Measurements from ENCODE around the gene TEDDM1.
"Not testable (repeated sequence)": the region's sequence is repeated elsewhere in the genome, so short reads cannot be mapped to it uniquely, and the experiment has no call there.

Gene TEDDM1, protein sequence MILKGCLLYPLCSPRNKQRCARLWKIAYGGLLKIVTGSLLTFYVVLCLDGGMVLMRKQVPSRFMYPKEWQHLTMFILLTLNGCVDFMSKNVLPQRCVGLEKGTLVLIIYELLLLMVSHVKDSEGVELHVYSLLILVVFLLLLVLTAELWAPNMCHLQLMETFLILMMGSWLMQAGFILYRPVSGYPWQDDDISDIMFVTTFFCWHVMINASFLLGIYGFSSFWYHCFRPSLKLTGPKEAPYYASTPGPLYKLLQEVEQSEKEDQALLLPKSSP

DNA sequence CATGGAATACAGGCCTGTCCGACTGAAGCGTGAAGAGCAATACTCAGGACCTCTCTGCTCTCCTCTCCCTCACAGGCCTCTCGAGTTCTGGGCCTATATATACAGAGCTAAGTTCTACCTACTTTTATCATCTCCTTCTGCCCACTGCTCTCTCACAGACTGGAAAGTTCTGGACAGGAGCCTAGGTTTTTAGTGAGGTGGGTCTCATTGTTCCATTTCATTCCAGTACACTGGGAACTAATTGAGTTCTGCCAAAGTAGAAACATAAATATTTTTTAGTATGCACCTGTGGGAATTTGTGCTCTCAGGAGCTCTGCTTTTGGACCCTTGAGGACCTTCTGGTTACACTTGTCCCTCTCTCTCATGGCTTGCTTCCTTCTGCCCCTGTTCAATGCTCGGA is at the start of gene TEDDM1:
TSS of gene TEDDM1 (minus strand) at position 101 of the 400 bp plus-strand sequence. CDS start 182 bp downstream, outside the sequence.
- no peak for DNase-seq

GRCh38 chr1:182450087-182450486 is 49.6 kb upstream of the TEDDM1 start, which contains the start of gene RGSL1:
Gene RGSL1, plus strand, starts transcription at chr1:182450146. Its CDS starts 20 bp downstream, at chr1:182450166.
- DNase-seq: no peak

- DNase-seq: no peak
Measured at GRCh38 chr1:182447660-182448059, 47.2 kb upstream of the TEDDM1 start.

DNA sequence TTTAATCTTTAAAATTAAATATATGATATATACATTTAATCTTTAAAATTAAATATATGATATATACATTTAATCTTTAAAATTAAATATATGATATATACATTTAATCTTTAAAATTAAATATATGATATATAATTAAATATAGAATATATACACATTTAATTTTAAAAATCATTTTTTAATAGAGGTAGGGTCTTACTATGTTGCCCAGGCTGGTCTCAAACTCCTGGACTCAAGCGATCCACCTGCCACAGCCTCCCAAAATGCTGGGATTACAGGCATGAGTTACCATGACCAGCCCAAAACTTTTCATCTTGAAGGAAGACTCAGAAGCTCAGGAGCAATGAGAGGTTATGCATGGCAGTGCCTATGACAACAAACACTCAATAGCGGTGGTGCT is 46.7 kb upstream of the TEDDM1 start:
- DNase-seq: not testable (repeated sequence)

DNA sequence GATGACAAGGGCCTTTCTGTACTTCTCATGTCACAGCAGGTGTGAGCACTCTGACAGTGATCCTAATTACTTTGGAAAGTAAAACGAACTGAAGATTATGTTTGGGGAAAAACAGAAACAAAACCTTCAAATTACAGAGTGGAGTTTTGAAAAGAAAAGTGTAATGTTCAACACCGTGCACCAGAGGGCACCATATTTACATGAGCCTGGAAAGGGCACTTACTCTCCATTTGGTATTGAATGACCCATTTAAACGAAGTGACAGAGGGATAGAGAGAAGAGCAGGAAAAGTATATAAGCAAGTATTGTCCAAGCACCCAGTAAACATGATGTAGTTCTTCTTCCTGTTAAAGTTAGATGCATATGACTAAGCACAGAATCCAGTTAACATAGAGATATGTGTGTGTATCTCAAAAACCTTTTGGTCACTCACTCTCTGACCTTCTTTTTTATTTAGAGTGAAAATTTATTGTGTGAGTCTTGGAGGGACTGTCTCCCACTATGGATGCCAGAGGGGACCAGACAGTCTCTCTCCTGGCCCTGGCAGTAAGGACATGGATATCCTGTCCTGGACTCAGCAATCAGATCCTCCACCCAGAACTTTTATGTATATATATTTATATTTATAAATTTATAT is 45.7 kb upstream of the TEDDM1 start:
- DNase-seq: peak in 2 of 6 experiments; percentile 3 to 9

- no peak for DNase-seq
Measured at GRCh38 chr1:182444497-182444896, 44.0 kb upstream of the TEDDM1 start.

- DNase-seq: no peak
Measured at GRCh38 chr1:182442333-182442732, 41.9 kb upstream of the TEDDM1 start.

DNA sequence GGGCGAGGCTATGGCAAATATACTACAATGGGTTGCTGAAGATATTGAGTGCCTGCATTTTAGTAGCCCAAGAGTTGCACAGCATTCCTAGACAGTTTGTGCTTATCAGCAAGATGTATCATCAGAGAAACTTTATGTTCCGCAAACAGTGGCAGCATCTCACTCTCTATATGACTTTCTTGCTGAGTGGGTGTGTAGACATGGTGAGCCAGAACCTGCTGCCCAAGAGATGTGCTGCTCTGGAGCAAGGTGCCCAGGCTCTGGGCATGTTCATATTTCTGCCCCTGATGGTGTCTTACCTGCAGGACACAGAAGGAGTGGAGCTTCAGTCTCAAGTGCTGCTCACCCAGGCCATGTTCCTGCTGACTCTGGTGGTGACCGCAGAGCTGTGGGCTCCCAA is 41.3 kb upstream of the TEDDM1 start:
- no peak for DNase-seq

DNA sequence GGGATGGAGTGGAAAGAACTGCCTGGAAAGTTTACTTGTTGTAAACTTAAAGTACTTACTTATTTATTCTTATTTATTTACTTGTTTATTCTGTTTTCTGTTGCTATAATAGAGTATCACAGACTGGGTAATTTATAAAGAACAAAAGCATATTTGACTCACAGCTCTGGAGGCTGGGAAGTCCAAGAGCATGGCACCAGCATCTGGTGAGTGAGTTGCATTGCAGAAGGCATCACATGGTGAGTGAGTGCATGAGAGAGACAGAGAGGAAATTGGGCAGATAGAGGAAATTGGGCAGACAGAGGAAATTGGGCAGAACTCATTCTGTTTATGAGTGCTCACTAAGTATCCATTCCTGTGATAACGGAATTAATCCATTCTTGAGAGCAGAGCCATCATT is 37.9 kb upstream of the TEDDM1 start:
- no peak for DNase-seq

DNA sequence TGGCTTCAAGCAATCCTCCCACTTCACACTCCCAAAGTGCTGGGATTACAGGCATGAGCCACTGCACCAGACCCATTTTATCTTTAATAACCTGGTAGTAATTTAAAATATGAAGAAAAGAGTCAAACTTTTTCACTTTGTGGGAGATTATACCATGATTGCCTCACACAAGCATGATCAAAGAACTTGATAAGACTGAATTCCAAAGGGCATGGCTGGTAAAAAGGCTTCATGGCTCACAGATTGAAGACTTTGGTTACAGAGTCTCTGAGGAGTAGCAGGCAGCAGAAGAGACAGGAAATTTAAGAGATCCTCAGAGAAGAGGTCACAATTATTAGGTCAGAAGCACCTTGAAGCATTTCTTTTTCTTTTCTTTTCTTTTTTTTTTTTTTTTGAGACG is 33.1 kb upstream of the TEDDM1 start:
- no peak for DNase-seq

DNA sequence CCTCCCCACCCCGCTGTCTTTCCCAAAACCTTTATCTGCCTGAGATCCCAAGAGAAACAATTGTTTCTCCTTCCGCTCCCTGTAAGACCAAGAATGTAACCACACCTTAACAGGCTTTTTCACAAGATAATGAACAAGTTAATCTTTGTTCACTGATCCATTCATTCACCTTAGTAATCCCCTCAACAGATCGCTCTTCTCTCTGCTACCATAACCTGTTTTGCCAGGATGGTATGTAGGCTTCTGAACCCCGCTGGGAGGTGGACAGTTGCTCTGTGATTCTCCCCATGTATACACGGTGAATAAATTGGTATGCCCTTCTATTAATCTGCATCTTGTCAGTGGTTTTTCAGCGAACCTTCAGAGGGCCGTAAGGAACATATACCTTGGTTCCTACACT is 30.8 kb upstream of the TEDDM1 start:
- no peak for DNase-seq

GRCh38 chr1:182430263-182431068 is 30.0 kb upstream of the TEDDM1 start:
- peak in 3 of 6 experiments; percentile 1 to 41 (median 9) for DNase-seq

GRCh38 chr1:182428043-182428442 is 27.6 kb upstream of the TEDDM1 start:
- DNase-seq: no peak

DNA sequence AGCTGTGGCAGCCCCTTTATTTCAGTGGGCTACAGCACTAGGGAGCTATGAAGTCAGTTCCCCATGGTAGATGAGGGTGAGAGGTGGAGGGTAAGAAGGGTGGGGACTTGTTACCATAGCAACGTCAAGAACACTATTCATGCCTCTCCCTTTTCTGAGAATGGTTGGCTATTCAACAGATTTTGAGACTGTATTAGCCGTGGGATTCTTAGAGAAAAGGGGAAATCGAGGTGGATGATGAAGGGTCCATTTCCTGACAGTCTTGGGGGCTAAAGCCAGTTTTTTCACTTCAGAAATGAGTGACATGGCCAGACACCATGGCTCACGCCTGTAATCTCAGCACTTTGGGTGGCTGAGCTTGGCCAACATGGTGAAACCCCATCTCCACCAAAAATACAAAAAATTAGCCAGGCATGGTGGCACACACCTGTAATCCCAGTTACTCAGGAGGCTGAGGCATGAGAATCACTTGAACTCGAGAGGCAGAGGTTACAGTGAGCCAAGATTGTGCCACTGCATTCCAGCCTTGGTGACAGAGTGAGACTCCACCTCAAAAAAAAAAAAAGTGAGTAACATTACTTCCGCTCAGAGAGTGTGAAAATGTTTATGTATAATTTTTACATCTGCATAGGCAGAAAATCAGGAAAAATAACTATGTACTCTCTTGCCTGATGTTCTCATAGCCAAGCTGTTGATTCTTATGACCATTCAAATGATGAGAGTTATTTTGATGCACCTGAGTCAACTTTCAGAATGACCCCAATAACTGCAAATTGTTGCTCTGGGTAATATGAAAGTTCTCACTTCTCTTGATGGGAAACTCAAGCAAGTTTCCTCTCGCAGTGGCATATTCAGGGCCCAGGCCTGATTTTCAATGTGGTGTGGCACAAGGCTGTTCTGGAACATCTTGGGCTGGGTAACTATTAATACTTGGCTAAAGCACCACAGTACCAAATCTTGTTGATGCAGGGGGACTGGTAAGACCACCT is 26.3 kb upstream of the TEDDM1 start:
- no peak for DNase-seq

DNA sequence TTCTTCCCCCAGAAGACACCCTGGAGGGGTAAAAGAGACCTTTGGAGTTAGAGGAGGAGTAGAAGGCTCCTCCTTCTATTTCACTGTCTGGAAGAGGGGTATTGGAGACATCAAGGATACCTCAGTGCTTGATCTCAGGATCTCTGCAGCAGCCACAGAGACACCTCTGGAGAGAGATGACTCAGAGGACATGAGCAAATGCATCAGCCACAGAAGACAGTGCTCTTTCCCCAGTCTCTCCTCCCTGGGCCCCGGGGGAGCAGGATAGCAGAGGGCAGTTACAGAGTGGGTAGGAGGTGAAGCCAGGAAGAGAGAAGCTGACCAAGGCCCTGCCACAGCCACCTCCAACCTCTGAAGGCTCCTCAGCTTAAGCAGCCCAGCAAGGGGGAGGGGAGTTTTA is 15.3 kb upstream of the TEDDM1 start:
- no peak for DNase-seq

DNA sequence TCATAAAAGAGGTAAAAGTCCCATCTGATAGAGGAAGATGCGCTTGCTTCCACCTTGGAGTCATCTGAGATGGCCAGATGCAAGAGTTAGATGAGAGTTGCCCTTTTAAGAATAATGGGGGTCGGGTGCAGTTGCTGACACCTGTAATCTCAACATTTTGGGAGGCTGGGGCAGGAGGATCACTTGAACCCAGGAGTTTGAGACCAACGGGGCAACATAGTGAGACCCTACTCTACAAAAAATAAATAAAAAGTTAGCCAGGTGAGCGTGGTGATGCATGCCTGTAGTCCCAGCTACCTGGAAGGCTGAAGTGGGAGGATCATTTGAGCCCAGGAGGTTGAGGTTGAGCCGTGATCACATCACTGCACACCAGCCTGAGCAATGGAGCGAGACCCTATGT is 13.5 kb upstream of the TEDDM1 start:
- DNase-seq: no peak

GRCh38 chr1:182413486-182413885 is 13.0 kb upstream of the TEDDM1 start:
- DNase-seq: no peak

DNA sequence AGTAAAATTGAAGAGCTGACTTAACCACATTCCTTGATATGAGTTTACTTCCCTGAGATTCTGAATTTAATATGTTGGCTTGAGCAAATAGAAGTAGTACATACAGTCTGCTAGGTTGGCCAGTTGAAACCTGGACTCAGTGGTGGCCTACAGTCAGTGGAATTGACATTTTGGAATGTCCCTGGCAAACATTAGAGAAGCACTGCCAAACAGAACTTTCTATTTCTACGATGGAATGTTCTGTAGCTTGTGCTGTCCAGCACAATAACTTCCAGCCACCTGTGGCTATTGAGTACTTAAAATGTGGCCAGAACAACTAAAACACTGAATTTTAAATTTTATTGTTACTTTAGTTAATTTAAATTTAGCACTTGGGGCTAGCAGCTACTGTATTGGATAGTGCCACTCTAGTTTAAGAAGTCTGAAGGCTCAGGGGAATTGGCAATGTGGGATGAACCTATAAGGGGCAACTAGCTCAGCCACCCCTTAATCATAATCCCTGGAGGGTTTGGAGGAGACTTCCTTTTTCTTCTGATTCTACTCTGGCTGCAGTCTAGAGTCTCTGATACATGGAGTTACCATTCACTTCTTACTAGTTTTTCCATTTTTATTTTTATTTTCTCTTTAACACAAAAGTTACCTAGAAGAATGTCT is 10.3 kb upstream of the TEDDM1 start:
- DNase-seq: no peak

DNA sequence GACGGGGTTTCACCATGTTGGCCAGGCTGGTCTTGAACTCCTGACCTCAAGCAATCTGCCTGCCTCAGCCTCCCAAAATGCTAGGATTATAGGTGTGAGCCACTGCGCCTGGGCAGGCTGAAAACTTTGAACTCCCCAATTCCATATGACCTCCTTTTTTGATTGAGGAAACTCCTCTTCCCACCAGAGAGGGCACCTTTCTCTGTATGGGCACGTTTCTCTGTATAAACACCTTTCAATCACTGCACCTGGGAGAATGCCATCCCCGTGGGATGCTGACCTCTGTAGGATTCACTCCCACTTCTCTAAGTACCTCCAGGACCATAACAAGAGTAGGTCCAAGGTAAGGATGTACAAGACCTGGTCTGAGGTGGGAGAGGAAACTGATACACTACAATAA is 9.7 kb upstream of the TEDDM1 start:
- no peak for DNase-seq

- DNase-seq: no peak
Measured at GRCh38 chr1:182408435-182409075, 8.1 kb upstream of the TEDDM1 start.

DNA sequence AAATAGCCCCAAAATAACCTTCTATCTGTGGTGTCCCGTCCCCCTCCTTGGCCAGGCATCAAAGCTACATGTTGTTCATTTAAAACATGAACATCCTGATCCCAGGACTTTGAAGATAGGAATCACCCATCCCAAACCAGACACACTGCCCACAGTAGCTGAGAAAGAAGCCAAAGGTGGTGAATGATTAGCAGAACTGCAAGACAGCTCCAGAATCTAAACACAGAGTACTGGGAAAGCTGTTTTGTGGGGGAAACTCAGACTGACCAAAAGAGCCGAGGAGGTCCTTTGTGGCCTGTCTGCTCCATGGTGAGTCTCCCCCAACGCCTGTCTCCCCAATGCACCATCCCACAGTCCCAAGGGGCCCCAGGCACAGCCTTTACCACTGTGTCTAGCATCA is 7.3 kb upstream of the TEDDM1 start:
- no peak for DNase-seq

All from stimulated activated naive CD4-positive, alpha-beta T cell (primary cell).